ENCODE measurements around the gene AKT3. TPM values are rescaled to one million over a fixed set of nuclear protein-coding genes. Genes with fewer than 3 reads are reported as not detected.

Gene AKT3
- total RNA-seq, 4 donors from 2014 or later: 3.8 to 31.7 (median 8.6) TPM

DNA sequence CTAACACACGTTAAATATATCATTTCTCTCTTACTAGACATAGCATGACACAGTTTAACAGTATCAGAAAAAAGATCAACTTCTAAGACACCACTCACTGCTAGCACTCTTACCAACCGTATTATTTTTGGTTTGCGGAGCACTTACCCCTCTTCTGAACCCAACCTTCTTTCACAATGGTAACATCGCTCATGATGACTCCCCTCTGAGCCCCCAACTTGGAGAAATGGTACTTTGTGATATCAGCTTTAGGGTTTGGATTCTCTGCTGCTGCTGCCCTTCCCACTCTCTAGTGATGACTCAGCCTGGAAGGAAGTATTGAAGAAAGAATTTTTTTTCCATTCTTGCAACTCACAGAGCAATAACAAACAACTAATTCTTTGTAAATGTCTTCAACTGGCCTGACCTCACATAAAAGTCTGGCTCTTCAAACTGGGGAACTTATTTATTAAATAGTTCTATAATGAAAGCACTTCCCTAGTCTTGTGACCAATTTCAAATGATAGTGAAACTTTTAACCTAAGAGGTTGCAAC, 7.0 kb downstream of the AKT3 start:
- Histone ChIP-seq H3K36me3 (no peaks in the 10 kb centered on the region), H3K4me3 (no peak overlapping the region), H3K9me3 (no peaks in the 10 kb centered on the region), H3K27me3 (peaks cover 4% of the 10 kb centered on the region), H3K27ac (peak overlapping the region; percentile 3), H3K4me1 (peaks cover 3% of the 10 kb centered on the region)
- TF ChIP-seq POLR2A (IDR thresholded peaks at IDR 0.05): no peak
- no peak for TF ChIP-seq EP300 (IDR thresholded peaks at IDR 0.05)
- TF ChIP-seq POLR2AphosphoS5 (IDR thresholded peaks at IDR 0.05): no peak
- TF ChIP-seq, protein P1, sequence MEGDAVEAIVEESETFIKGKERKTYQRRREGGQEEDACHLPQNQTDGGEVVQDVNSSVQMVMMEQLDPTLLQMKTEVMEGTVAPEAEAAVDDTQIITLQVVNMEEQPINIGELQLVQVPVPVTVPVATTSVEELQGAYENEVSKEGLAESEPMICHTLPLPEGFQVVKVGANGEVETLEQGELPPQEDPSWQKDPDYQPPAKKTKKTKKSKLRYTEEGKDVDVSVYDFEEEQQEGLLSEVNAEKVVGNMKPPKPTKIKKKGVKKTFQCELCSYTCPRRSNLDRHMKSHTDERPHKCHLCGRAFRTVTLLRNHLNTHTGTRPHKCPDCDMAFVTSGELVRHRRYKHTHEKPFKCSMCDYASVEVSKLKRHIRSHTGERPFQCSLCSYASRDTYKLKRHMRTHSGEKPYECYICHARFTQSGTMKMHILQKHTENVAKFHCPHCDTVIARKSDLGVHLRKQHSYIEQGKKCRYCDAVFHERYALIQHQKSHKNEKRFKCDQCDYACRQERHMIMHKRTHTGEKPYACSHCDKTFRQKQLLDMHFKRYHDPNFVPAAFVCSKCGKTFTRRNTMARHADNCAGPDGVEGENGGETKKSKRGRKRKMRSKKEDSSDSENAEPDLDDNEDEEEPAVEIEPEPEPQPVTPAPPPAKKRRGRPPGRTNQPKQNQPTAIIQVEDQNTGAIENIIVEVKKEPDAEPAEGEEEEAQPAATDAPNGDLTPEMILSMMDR (IDR thresholded peaks at IDR 0.05): no peak
- 50% methylated on average over 4 of the region's 4 CpGs for WGBS
- no peak for DNase-seq (ENCODE audit: low spot score in 2 of 2)

DNA sequence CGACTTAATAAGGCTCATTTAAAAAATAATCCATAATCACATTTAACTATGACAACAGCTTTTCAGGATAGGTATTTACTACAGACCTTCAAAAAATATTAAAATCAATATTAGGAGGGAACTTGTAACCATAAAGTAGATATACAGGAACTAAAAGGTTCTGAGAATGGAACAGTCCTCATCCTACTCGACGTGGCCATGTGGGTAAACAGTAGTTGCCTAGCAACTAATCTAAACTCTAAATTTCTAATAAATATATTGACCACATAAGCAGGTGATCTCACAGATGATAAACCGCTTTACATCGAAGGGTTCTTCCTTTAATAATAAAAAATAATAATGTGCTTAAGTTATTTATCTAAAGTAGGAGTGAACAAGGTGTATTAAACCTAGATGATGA, 7.9 kb downstream of the AKT3 start:
- Histone ChIP-seq H3K4me3 (no peak overlapping the region), H3K27me3 (peaks cover 4% of the 10 kb centered on the region), H3K9me3 (peaks cover 3% of the 10 kb centered on the region), H3K27ac (peak overlapping the region; percentile 3), H3K4me1 (peaks cover 3% of the 10 kb centered on the region), H3K36me3 (no peaks in the 10 kb centered on the region)
- no peak for DNase-seq (ENCODE audit: low spot score in 2 of 2)
- 75% methylated on average over 5 of the region's 5 CpGs for WGBS
- TF ChIP-seq POLR2AphosphoS5 (IDR thresholded peaks at IDR 0.05) (no peak), POLR2A (IDR thresholded peaks at IDR 0.05) (no peak), EP300 (IDR thresholded peaks at IDR 0.05) (no peak)
- TF ChIP-seq, protein P1 (IDR thresholded peaks at IDR 0.05): no peak

DNA sequence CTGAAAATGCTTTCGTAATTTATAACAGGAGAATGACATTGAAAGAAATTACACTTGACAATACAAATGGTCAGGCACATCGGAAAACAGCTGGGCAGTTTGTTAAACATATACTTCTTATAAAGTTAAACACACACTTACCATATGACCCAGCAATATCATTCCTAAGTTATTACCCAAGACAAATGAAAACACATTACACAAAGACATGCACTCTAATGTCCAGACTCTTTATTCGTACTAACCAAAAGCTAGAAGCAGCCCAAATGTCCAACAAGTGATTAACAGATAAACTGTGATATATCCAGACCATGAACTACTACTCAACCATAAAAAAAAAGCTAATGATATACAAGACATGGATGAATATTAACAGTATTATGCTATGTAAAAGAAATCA, 8.5 kb downstream of the AKT3 start:
- 87% methylated on average over 3 of the region's 3 CpGs for WGBS
- Histone ChIP-seq H3K36me3 (no peaks in the 10 kb centered on the region), H3K27me3 (peaks cover 4% of the 10 kb centered on the region)

DNA sequence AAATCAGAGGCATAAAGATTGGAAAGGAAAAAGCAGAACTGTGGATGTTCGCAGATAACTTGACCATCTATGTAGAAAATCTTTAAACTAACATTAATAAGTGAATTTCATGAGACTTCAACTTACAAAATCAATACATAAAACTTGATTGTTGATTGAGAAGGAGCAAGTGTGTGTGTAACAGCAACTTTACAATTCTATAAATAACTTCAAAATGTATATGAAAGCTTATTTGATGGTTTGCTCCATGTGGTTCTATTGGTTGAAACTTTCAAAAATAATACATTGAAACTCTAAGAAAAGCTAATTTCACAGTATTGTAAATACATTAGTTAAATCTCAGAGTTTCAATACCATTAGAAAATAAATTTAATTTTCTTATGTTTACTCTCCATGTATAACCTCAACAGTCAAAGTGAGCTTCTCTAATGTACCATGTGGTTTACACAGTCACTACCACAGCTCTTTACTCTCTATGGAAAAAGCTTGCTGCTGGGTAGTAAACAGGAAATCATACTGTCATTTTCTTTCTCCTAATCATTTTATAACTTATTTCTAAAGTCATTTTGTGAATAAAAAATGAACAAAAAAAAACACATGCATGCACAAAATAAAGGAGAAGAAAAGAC, 12.0 kb downstream of the AKT3 start:
- H3K27me3 ChIP-seq: no peaks in the 10 kb centered on the region
- H3K36me3 ChIP-seq: no peaks in the 10 kb centered on the region
- no peak overlapping the region for H3K4me3 ChIP-seq
- TF ChIP-seq POLR2AphosphoS5 (IDR thresholded peaks at IDR 0.05): no peak
- TF ChIP-seq, protein P1 (IDR thresholded peaks at IDR 0.05): no peak
- no peak for TF ChIP-seq EP300 (IDR thresholded peaks at IDR 0.05)
- no peak for TF ChIP-seq POLR2A (IDR thresholded peaks at IDR 0.05)
- WGBS: 98% methylated on average over 1 of the region's 1 CpG
- DNase-seq (ENCODE audit: low spot score in 2 of 2): no peak
- peaks cover 2% of the 10 kb centered on the region for H3K4me1 ChIP-seq
- no peak overlapping the region for H3K27ac ChIP-seq
- peaks cover 19% of the 10 kb centered on the region for H3K9me3 ChIP-seq

More for the DNA sequence above, 8.5 kb downstream of the AKT3 start:
- peaks cover 3% of the 10 kb centered on the region for H3K4me1 ChIP-seq
- peaks cover 7% of the 10 kb centered on the region for H3K9me3 ChIP-seq
- TF ChIP-seq, protein P1 (IDR thresholded peaks at IDR 0.05): no peak
- TF ChIP-seq EP300 (IDR thresholded peaks at IDR 0.05) (no peak), POLR2AphosphoS5 (IDR thresholded peaks at IDR 0.05) (no peak), POLR2A (IDR thresholded peaks at IDR 0.05) (no peak)
- H3K4me3 ChIP-seq: no peak overlapping the region
- H3K27ac ChIP-seq: no peak overlapping the region
- no peak for DNase-seq (ENCODE audit: low spot score in 2 of 2)

DNA sequence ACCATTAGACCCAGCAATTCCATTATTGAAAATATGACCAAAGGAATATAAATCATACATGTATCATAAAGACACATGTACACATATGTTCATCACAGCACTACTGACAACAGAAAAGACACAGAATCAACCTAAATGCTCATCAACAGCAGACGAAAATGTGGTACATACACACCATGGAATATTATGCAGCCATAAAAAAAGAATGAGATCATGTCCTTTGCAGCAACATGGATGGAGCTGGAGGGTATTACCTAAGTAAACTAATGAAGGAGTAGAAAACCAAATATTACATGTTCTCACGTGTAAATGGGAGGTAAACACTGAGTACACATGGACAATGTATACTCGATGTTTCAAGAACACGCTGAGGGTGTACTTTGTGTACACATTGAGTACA, 15.9 kb downstream of the AKT3 start:
- no peak overlapping the region for H3K27ac ChIP-seq
- no peaks in the 10 kb centered on the region for H3K27me3 ChIP-seq
- 98% methylated on average over 4 of the region's 4 CpGs for WGBS
- TF ChIP-seq POLR2AphosphoS5 (IDR thresholded peaks at IDR 0.05) (no peak), EP300 (IDR thresholded peaks at IDR 0.05) (no peak), POLR2A (IDR thresholded peaks at IDR 0.05) (no peak)
- TF ChIP-seq, protein P1 (IDR thresholded peaks at IDR 0.05): no peak
- no peaks in the 10 kb centered on the region for H3K36me3 ChIP-seq
- peaks cover 19% of the 10 kb centered on the region for H3K9me3 ChIP-seq
- H3K4me1 ChIP-seq: no peaks in the 10 kb centered on the region
- no peak overlapping the region for H3K4me3 ChIP-seq
- no peak for DNase-seq (ENCODE audit: low spot score in 2 of 2)

Data from suprapubic skin (tissue), 4 donors.